ENCODE data around the gene GABRP.

DNA sequence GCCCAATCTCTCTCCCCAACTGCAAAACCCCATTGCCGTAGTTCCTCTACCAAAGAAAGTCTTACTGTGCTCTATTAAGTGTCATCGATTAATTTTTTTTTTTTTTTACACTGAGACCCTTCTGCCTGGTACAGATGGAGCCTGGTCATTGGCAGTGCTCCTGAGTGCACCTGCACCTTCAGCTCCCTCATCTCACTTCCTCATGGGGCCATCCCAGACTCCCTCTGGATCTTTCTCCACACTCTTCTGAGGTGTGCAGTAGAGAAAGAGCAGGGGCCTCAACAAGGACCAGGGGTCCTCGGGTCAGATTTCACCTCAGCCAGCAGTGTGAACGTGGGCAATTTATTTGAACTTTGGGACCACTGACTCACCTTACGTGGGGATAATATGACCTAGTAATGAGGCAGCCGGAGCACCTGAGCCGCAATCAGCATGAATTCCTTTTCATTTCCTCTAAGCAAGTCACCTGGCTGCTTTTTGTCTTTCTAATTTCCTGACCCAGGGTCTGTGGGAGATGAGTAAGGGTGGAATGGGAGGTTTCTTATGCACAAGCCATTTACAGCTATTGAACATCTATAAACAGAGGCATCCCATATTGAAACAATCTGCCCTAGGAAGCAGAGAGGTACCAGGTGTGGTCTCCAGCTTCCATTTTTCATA is 22.3 kb upstream of the GABRP start:
- no peak for TF ChIP-seq GATA2 (IDR thresholded peaks at IDR 0.05; ENCODE audit: low read depth, low read length)
- no peak for TF ChIP-seq GATA3 (IDR thresholded peaks at IDR 0.05; ENCODE audit: low read depth, low read length)
